Vagina (tissue), 2 donors: ENCODE results near the gene DSC2.

Source experiments
- POLR2A ChIP-seq, 2 donors: fragments of 450-650 bp; IDR thresholded peaks; one replicate each; pipeline ENCODE4 v1.6.1; 2017; ENCODE audit warnings: antibody characterized with exemption in 2 of 2, mild to moderate bottlenecking in 2 of 2, moderate library complexity in 2 of 2
- POLR2AphosphoS5 ChIP-seq, 2 donors: sonication (generic); formaldehyde crosslinking; IDR thresholded peaks; one replicate each; pipeline ENCODE4 v1.9.0; 2017; ENCODE audit warnings: antibody characterized with exemption in 2 of 2, mild to moderate bottlenecking in 2 of 2, low read depth in 1 of 2; ENCODE audit not compliant: insufficient read depth in 1 of 2
- TF ChIP-seq, protein P1 (sequence below), 3 experiments: fragments of 450-650 bp in 2 of 3; fragments of 200-600 bp in 1 of 3; sonication (generic) in 1 of 3; IDR thresholded peaks; one replicate each; pipeline ENCODE4 v1.5.1; 2017 to 2019; ENCODE audit warnings: antibody characterized with exemption in 3 of 3, mild to moderate bottlenecking in 2 of 3, moderate library complexity in 2 of 3

DNA sequence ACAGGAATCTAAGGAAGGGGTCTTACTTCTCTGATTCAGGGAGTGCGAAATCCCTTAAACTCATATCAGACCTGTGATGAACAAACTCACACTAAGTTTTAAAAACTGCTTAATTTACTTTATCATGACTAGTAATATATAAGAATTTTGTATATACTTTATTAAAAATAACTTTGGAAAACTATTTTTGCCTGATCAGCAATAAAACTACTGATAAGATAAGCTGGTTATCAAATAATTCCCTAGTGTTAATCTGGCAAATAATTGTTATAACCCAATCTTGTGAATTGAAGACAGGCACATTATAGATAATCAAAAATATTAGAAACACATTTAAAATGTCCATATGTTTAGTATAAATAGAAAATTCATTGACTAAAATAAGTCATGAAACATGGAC, 36.0 kb downstream of the DSC2 start:
- TF ChIP-seq POLR2AphosphoS5 (IDR thresholded peaks at IDR 0.05; ENCODE audit: insufficient read depth in 1 of 2, low read depth in 1 of 2) (no peak), POLR2A (IDR thresholded peaks at IDR 0.05) (no peak)
- TF ChIP-seq, protein P1, sequence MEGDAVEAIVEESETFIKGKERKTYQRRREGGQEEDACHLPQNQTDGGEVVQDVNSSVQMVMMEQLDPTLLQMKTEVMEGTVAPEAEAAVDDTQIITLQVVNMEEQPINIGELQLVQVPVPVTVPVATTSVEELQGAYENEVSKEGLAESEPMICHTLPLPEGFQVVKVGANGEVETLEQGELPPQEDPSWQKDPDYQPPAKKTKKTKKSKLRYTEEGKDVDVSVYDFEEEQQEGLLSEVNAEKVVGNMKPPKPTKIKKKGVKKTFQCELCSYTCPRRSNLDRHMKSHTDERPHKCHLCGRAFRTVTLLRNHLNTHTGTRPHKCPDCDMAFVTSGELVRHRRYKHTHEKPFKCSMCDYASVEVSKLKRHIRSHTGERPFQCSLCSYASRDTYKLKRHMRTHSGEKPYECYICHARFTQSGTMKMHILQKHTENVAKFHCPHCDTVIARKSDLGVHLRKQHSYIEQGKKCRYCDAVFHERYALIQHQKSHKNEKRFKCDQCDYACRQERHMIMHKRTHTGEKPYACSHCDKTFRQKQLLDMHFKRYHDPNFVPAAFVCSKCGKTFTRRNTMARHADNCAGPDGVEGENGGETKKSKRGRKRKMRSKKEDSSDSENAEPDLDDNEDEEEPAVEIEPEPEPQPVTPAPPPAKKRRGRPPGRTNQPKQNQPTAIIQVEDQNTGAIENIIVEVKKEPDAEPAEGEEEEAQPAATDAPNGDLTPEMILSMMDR (IDR thresholded peaks at IDR 0.05), result no peak
